IMR-90 (cell line): ENCODE data around the gene PRELID3B. TPM values are rescaled to one million over a fixed set of nuclear protein-coding genes. Genes with fewer than 3 reads are reported as not detected.

Source experiments
- ATAC-seq: fragments of 200-7000 bp; cut with Tn5 transposase; 2 replicates; pipeline ENCODE4 v1.9.1; 2020; ENCODE audit warnings: low read depth, mild to moderate bottlenecking, moderate library complexity
- BruUV-seq: library from RNA; stranded (reverse); fragments of 400-500 nt; replicated peaks from 2 replicates; lab custom pipeline; 2021; lab: Mats Ljungman, UMichigan
- CTCF ChIA-PET: fragments of 300-600 bp; formaldehyde crosslinking; extraction: SDS; loops from one replicate; lab custom pipeline; 2021; ENCODE audit warnings: antibody characterized with exemption; lab: Yijun Ruan, JAX
- POLR2A ChIA-PET: fragments of 300-600 bp; sonication (Branson Sonifier 250); formaldehyde crosslinking; loops from one replicate; lab custom pipeline; 2022; ENCODE audit warnings: antibody characterized with exemption; ENCODE audit not compliant: unreplicated experiment; lab: Charles Lee
- DNase-seq: peaks from one replicate; pipeline ENCODE4 v3.0.0; 2013
- H2AFZ ChIP-seq: replicated peaks from 2 replicates; pipeline ENCODE3; 2013; ENCODE audit warnings: low read length, mild to moderate bottlenecking; ENCODE audit not compliant: poor library complexity
- H2AK5ac ChIP-seq: 2 replicates; pipeline ENCODE4 v1.6.1; 2013; ENCODE audit warnings: low read depth, low read length, inconsistent platforms
- H2AK9ac ChIP-seq: replicated peaks from 2 replicates; pipeline ENCODE3; 2013; ENCODE audit warnings: mild to moderate bottlenecking, low read depth, low read length, moderate library complexity; ENCODE audit not compliant: poor library complexity
- H2BK120ac ChIP-seq: 2 replicates; pipeline ENCODE4 v1.6.1; 2013; ENCODE audit warnings: low read depth, low read length, inconsistent platforms
- H2BK15ac ChIP-seq: 3 replicates; pipeline ENCODE4 v1.6.1; 2013; ENCODE audit warnings: low read depth, low read length, inconsistent platforms
- H2BK20ac ChIP-seq: 2 replicates; pipeline ENCODE4 v1.6.1; 2013; ENCODE audit warnings: low read depth, mild to moderate bottlenecking, inconsistent platforms, low read length, moderate library complexity
- H2BK5ac ChIP-seq: 2 replicates; pipeline ENCODE4 v1.6.1; 2013; ENCODE audit warnings: mild to moderate bottlenecking, low read depth, low read length, inconsistent platforms; ENCODE audit not compliant: poor library complexity, severe bottlenecking
- H3K14ac ChIP-seq: replicated peaks from 2 replicates; pipeline ENCODE4 v1.6.1; 2013; ENCODE audit warnings: low read depth, low read length, inconsistent platforms
- H3K18ac ChIP-seq: 2 replicates; pipeline ENCODE4 v1.6.1; 2013; ENCODE audit warnings: low read depth, low read length, control low read depth
- H3K23ac ChIP-seq: 2 replicates; pipeline ENCODE4 v1.6.1; 2013; ENCODE audit warnings: low read depth, low read length, inconsistent platforms
- H3K27ac ChIP-seq: 2 replicates; pipeline ENCODE4 v1.5.1; 2013; ENCODE audit warnings: mild to moderate bottlenecking, control low read depth, low read length; ENCODE audit not compliant: insufficient read depth
- H3K27me3 ChIP-seq: 2 replicates; pipeline ENCODE4 v1.6.1; 2013; ENCODE audit warnings: low read length; ENCODE audit not compliant: control insufficient read depth, insufficient read depth
- H3K36me3 ChIP-seq: 2 replicates; pipeline ENCODE4 v1.6.1; 2013; ENCODE audit warnings: low read length, mixed read lengths; ENCODE audit not compliant: control insufficient read depth, insufficient read depth
- H3K4ac ChIP-seq: 2 replicates; pipeline ENCODE4 v1.6.1; 2013; ENCODE audit warnings: low read depth, low read length, inconsistent platforms
- H3K4me1 ChIP-seq: 2 replicates; pipeline ENCODE4 v1.6.1; 2013; ENCODE audit warnings: low read length, mixed read lengths; ENCODE audit not compliant: control insufficient read depth, insufficient read depth
- H3K4me2 ChIP-seq: 2 replicates; pipeline ENCODE4 v1.6.1; 2013; ENCODE audit warnings: low read depth, mild to moderate bottlenecking, control low read depth, low read length, moderate library complexity
- H3K4me3 ChIP-seq: 2 replicates; pipeline ENCODE4 v1.5.1; 2013; ENCODE audit warnings: low read depth, mild to moderate bottlenecking, control low read depth, low read length, moderate library complexity; ENCODE audit not compliant: insufficient read depth
- H3K56ac ChIP-seq: 2 replicates; pipeline ENCODE4 v1.6.1; 2013; ENCODE audit warnings: low read length, inconsistent platforms; ENCODE audit not compliant: insufficient read depth; ENCODE audit errors: extremely low read depth
- H3K79me1 ChIP-seq, 2 experiments: 2 replicates each; pipeline ENCODE4 v1.6.1; 2013; ENCODE audit warnings: low read length in 2 of 2, inconsistent platforms in 1 of 2, low read depth in 1 of 2
- H3K9ac ChIP-seq: 2 replicates; pipeline ENCODE4 v1.6.1; 2013; ENCODE audit warnings: low read depth, low read length, control low read depth
- H3K9me1 ChIP-seq: 2 replicates; pipeline ENCODE4 v1.6.1; 2013; ENCODE audit warnings: low read length, inconsistent platforms; ENCODE audit not compliant: insufficient read depth
- H3K9me3 ChIP-seq: 2 replicates; pipeline ENCODE4 v1.6.1; 2013; ENCODE audit warnings: low read length; ENCODE audit not compliant: control insufficient read depth, insufficient read depth
- H4K20me1 ChIP-seq: 2 replicates; pipeline ENCODE4 v1.6.1; 2013; ENCODE audit warnings: low read length, inconsistent platforms; ENCODE audit not compliant: insufficient read depth
- H4K5ac ChIP-seq: 2 replicates; pipeline ENCODE4 v1.6.1; 2013; ENCODE audit warnings: mild to moderate bottlenecking, low read depth, low read length, control low read depth
- H4K8ac ChIP-seq, 2 experiments: 2 replicates each; pipeline ENCODE4 v1.6.1; 2013; ENCODE audit warnings: low read depth in 2 of 2, low read length in 2 of 2, control low read depth in 1 of 2, inconsistent platforms in 1 of 2
- H4K91ac ChIP-seq: 2 replicates; pipeline ENCODE4 v1.6.1; 2013; ENCODE audit warnings: low read depth, low read length, inconsistent platforms; ENCODE audit not compliant: insufficient read depth
- MAFK ChIP-seq: IDR thresholded peaks from 2 replicates; pipeline ENCODE4 v1.6.1; 2012; ENCODE audit warnings: low read depth, low read length, improper control_type of control experiment
- MXI1 ChIP-seq: IDR thresholded peaks from 2 replicates; pipeline ENCODE4 v1.6.1; 2012; ENCODE audit warnings: low read depth, mild to moderate bottlenecking, low read length, moderate library complexity, borderline replicate concordance
- NFE2L2 ChIP-seq: fragments of 150-350 bp; IDR thresholded peaks from 2 replicates; pipeline ENCODE4 v1.6.1; 2016; ENCODE audit warnings: low read depth, mild to moderate bottlenecking, low read length
- POLR2A ChIP-seq: IDR thresholded peaks from 2 replicates; pipeline ENCODE4 v1.6.1; 2012; ENCODE audit warnings: mild to moderate bottlenecking, low read depth, low read length
- SMC3 ChIP-seq: fragments of 150-350 bp; IDR thresholded peaks from 2 replicates; pipeline ENCODE4 v1.6.1; 2016; ENCODE audit warnings: low read depth, mild to moderate bottlenecking, antibody characterized with exemption, low read length, moderate library complexity
- WGBS, 2 experiments: methylation state at CpG; one replicate each; pipeline versions ENCODE4 v1.1.5 to v1.1.7; 2013; ENCODE audit warnings: missing lambda C conversion rate in 2 of 2; ENCODE audit not compliant: insufficient read length in 1 of 2; ENCODE audit errors: extremely low coverage in 2 of 2; 5-methylcytosine and 5-hydroxymethylcytosine counted together
- dilution Hi-C: fragments of 300-500 bp; cut with HindIII; formaldehyde crosslinking; loops from one replicate; pipeline ENCODE4 v1.14.3; 2018; ENCODE audit warnings: low sequenced_read_pairs; ENCODE audit not compliant: unreplicated experiment
- in situ Hi-C: fragments of 300-500 bp; cut with MboI; formaldehyde crosslinking; loops from 3 replicates; pipeline ENCODE4 v1.14.3; 2019; ENCODE audit warnings: low sequenced_read_pairs, inconsistent platforms, mixed read lengths
- intact Hi-C: fragments of 100-400 bp; cut with micrococcal nuclease; formaldehyde crosslinking; loops from 2 replicates; pipeline ENCODE4 v1.10.0; 2022
- polyA plus RNA-seq, 3 experiments: library from polyadenylated mRNA; depleted of rRNA; stranded (reverse); fragments of >200 nt; gene quantifications; 2 replicates each; pipeline ENCODE4 v1.2.3, GENCODE V29; 2012; ENCODE audit warnings: low replicate concordance in 1 of 3
- total RNA-seq: library from RNA; depleted of rRNA; stranded (reverse); fragments of >200 nt; gene quantifications from 2 replicates; pipeline ENCODE4 v1.2.3, GENCODE V29; 2012

PRELID3B gene
- total and polyA plus RNA-seq, 2 of the 4 experiments (the other 2 are of a cell fraction): 24.8 to 41.9 TPM

DNA sequence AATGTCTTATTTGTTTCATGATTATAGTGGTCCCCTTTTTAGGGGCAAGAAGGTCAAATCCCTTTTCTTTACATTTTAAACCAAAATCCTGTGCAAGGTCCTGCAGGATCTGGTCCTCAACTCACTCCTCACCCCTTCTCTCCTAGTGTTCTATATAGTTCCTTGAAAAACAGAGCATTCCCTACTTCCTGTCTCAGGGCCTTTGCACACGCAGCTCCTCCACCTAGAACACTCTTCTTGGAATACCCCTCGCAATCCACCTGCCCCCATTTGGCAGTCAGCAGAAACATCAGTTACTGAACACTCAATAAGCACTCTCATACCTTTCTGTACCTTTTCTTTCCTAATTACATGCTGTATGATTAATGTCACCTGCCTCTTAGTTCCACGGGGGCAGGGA, 7.2 kb downstream of the PRELID3B start:
- no peak overlapping the region for H4K5ac ChIP-seq
- H3K4me3 ChIP-seq: no peak overlapping the region
- no peak overlapping the region for H3K27ac ChIP-seq
- intact Hi-C loops: no loop called here
- no peak overlapping the region for H3K9ac ChIP-seq
- H2BK120ac ChIP-seq: no peak overlapping the region
- ChIA-PET POLR2A (no interaction called here), CTCF (no interaction called here)
- H2BK15ac ChIP-seq: no peak overlapping the region
- in situ Hi-C loops: loop anchor here (25.0 kb wide), 3 partner anchors 798 to 1648 kb away; partner anchors contain the start of genes ANKRD60 and RBM38
- no peaks in the 10 kb centered on the region for H3K9me3 ChIP-seq
- H4K8ac ChIP-seq: no peak overlapping the region
- DNase-seq (no peak), ATAC-seq (no peak)
- H3K23ac ChIP-seq: no peak overlapping the region
- peaks cover 29 to 48% of the 10 kb centered on the region in 2 experiments for H3K79me1 ChIP-seq
- no peak overlapping the region for H2BK20ac ChIP-seq
- H3K4me2 ChIP-seq: no peak overlapping the region
- no peak overlapping the region for H2AFZ ChIP-seq
- dilution Hi-C loops: no loop called here
- H3K27me3 ChIP-seq: no peaks in the 10 kb centered on the region
- H3K4ac ChIP-seq: no peak overlapping the region
- no peak overlapping the region for H2AK5ac ChIP-seq
- H3K56ac ChIP-seq: no peak overlapping the region
- H2BK5ac ChIP-seq: no peak overlapping the region
- peaks cover 7% of the 10 kb centered on the region for H3K9me1 ChIP-seq
- H3K14ac ChIP-seq: no peak overlapping the region
- H4K91ac ChIP-seq: no peak overlapping the region
- no TSS peak for BruUV-seq
- TF ChIP-seq MXI1 (no peak), MAFK (no peak), SMC3 (no peak), NFE2L2 (no peak), POLR2A (no peak)
- no peak overlapping the region for H3K18ac ChIP-seq
- peaks cover 17% of the 10 kb centered on the region; the same call in 1 of the 2 replicates for H4K20me1 ChIP-seq
- WGBS, 2 experiments: 100% methylated on average over 3 of the region's 3 CpGs; no CpG with 5 or more reads in 1 of the 2 experiments
- peaks cover 6% of the 10 kb centered on the region for H3K4me1 ChIP-seq
- H2AK9ac ChIP-seq: no peak overlapping the region
- peaks cover 23% of the 10 kb centered on the region for H3K36me3 ChIP-seq
